Esophagus squamous epithelium (tissue), 4 donors: Measurements from ENCODE around the gene NFATC3.

Source experiments
- POLR2A ChIP-seq, 4 donors: fragments of 450-650 bp; IDR thresholded peaks; one replicate each; pipeline ENCODE4 v1.6.1; 2017; ENCODE audit warnings: antibody characterized with exemption in 4 of 4, mild to moderate bottlenecking in 4 of 4, moderate library complexity in 3 of 4
- TF ChIP-seq, protein P1 (sequence below), 6 experiments: fragments of 450-650 bp in 4 of 6; fragments of 200-600 bp in 2 of 6; sonication (generic) in 2 of 6; IDR thresholded peaks; one replicate each; pipeline ENCODE4 v1.5.1; 2016 to 2019; ENCODE audit warnings: antibody characterized with exemption in 6 of 6, mild to moderate bottlenecking in 4 of 6, moderate library complexity in 4 of 6

DNA sequence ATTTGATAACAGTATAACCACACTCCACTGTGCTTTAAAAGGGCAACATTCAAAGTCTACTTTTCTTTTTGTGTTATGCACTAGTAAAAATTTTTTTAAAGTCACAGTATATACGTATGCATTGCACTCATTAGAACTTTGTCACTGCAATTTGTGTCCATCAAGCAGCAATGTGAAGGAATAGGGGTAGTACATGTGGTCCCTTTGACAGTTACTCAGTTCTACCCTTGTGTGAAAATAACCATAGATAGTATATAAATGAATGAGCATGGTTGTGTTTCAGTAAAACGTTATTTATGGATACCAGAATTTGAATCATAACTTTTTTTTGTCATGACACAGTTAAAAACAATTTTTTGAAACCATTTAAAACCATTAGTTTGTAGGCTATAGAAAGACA is 30.7 kb downstream of the NFATC3 start:
- no peak for TF ChIP-seq POLR2A (IDR thresholded peaks at IDR 0.05)
- TF ChIP-seq, protein P1, sequence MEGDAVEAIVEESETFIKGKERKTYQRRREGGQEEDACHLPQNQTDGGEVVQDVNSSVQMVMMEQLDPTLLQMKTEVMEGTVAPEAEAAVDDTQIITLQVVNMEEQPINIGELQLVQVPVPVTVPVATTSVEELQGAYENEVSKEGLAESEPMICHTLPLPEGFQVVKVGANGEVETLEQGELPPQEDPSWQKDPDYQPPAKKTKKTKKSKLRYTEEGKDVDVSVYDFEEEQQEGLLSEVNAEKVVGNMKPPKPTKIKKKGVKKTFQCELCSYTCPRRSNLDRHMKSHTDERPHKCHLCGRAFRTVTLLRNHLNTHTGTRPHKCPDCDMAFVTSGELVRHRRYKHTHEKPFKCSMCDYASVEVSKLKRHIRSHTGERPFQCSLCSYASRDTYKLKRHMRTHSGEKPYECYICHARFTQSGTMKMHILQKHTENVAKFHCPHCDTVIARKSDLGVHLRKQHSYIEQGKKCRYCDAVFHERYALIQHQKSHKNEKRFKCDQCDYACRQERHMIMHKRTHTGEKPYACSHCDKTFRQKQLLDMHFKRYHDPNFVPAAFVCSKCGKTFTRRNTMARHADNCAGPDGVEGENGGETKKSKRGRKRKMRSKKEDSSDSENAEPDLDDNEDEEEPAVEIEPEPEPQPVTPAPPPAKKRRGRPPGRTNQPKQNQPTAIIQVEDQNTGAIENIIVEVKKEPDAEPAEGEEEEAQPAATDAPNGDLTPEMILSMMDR (IDR thresholded peaks at IDR 0.05): no peak
